Measurements from ENCODE around the gene INKA1.

The INKA1 gene

GRCh38 chr3:49763981-49764380, 39.1 kb upstream of the INKA1 start:
- H4K8ac ChIP-seq (ENCODE audit: low read depth, low read length): no peak overlapping the region
- no peak overlapping the region for H3K4me3 ChIP-seq (ENCODE audit: low read length)
- H2BK120ac ChIP-seq (ENCODE audit: low read depth, low read length): no peak overlapping the region
- H2BK15ac ChIP-seq (replicated peaks; ENCODE audit: low read depth): no peak overlapping the region
- no peak overlapping the region for H3K18ac ChIP-seq (ENCODE audit: low read length)
- H2BK5ac ChIP-seq (ENCODE audit: low read length): no peak overlapping the region
- no peaks in the 10 kb centered on the region for H3K27me3 ChIP-seq (ENCODE audit: insufficient read depth, low read length, poor library complexity)
- H3K4ac ChIP-seq (ENCODE audit: low read depth, low read length): no peak overlapping the region
- peaks cover 7% of the 10 kb centered on the region for H3K79me2 ChIP-seq (ENCODE audit: control insufficient read depth, insufficient read depth, low read length)
- H3K27ac ChIP-seq (ENCODE audit: low read depth, low read length): no peak overlapping the region
- no peaks in the 10 kb centered on the region for H3K4me1 ChIP-seq (ENCODE audit: control insufficient read depth, low read depth, low read length)
- no peak overlapping the region for H3K9ac ChIP-seq (ENCODE audit: low read length)
- H2AK5ac ChIP-seq (ENCODE audit: low read length): no peak overlapping the region
- no peak overlapping the region for H3K4me2 ChIP-seq (ENCODE audit: low read length)
- H3K36me3 ChIP-seq (ENCODE audit: control insufficient read depth, insufficient read depth, low read length): no peaks in the 10 kb centered on the region
- H3K23ac ChIP-seq (ENCODE audit: low read length): no peak overlapping the region
- peaks cover 5% of the 10 kb centered on the region for H3K79me1 ChIP-seq (ENCODE audit: low read length)
- no CpG with 5 or more reads among the region's 4 CpGs for WGBS (ENCODE audit: extremely low coverage, insufficient coverage, low lambda C conversion rate)
- H3K56ac ChIP-seq (ENCODE audit: low read length): no peak overlapping the region
- DNase-seq: no peak
- no peak overlapping the region for H4K5ac ChIP-seq (ENCODE audit: low read length)

- WGBS (ENCODE audit: extremely low coverage, insufficient coverage, low lambda C conversion rate): no CpG with 5 or more reads among the region's 3 CpGs
- Histone ChIP-seq H3K36me3 (ENCODE audit: control insufficient read depth, insufficient read depth, low read length) (no peaks in the 10 kb centered on the region), H3K18ac (ENCODE audit: low read length) (no peak overlapping the region)
These were observed 33.7 kb upstream of the INKA1 start for GRCh38 chr3:49769286-49769915.

GRCh38 chr3:49769926-49770325, 33.1 kb upstream of the INKA1 start:
- Histone ChIP-seq H3K23ac (ENCODE audit: low read length) (no peak overlapping the region), H2BK120ac (ENCODE audit: low read depth, low read length) (no peak overlapping the region), H3K36me3 (ENCODE audit: control insufficient read depth, insufficient read depth, low read length) (no peaks in the 10 kb centered on the region), H4K5ac (ENCODE audit: low read length) (no peak overlapping the region), H3K56ac (ENCODE audit: low read length) (no peak overlapping the region), H3K27me3 (ENCODE audit: insufficient read depth, low read length, poor library complexity) (no peaks in the 10 kb centered on the region), H3K79me2 (ENCODE audit: control insufficient read depth, insufficient read depth, low read length) (peaks cover 12% of the 10 kb centered on the region), H3K79me1 (ENCODE audit: low read length) (peaks cover 4% of the 10 kb centered on the region), H3K4me1 (ENCODE audit: control insufficient read depth, low read depth, low read length) (no peaks in the 10 kb centered on the region), H3K4me3 (ENCODE audit: low read length) (no peak overlapping the region), H2BK15ac (replicated peaks; ENCODE audit: low read depth) (no peak overlapping the region), H3K4ac (ENCODE audit: low read depth, low read length) (no peak overlapping the region), H2AK5ac (ENCODE audit: low read length) (no peak overlapping the region), H3K18ac (ENCODE audit: low read length) (no peak overlapping the region), H3K27ac (ENCODE audit: low read depth, low read length) (no peak overlapping the region), H4K8ac (ENCODE audit: low read depth, low read length) (no peak overlapping the region), H3K4me2 (ENCODE audit: low read length) (no peak overlapping the region), H2BK5ac (ENCODE audit: low read length) (no peak overlapping the region), H3K9ac (ENCODE audit: low read length) (no peak overlapping the region)
- DNase-seq: no peak

More at GRCh38 chr3:49769286-49769915, 33.7 kb upstream of the INKA1 start:
- Histone ChIP-seq H3K23ac (ENCODE audit: low read length) (no peak overlapping the region), H4K5ac (ENCODE audit: low read length) (no peak overlapping the region), H3K4me1 (ENCODE audit: control insufficient read depth, low read depth, low read length) (no peaks in the 10 kb centered on the region), H3K4me3 (ENCODE audit: low read length) (no peak overlapping the region), H2BK5ac (ENCODE audit: low read length) (no peak overlapping the region), H2AK5ac (ENCODE audit: low read length) (no peak overlapping the region), H3K9ac (ENCODE audit: low read length) (no peak overlapping the region), H3K79me1 (ENCODE audit: low read length) (peaks cover 4% of the 10 kb centered on the region), H2BK15ac (replicated peaks; ENCODE audit: low read depth) (no peak overlapping the region), H3K4me2 (ENCODE audit: low read length) (no peak overlapping the region), H3K27ac (ENCODE audit: low read depth, low read length) (no peak overlapping the region), H3K27me3 (ENCODE audit: insufficient read depth, low read length, poor library complexity) (no peaks in the 10 kb centered on the region), H2BK120ac (ENCODE audit: low read depth, low read length) (no peak overlapping the region), H3K79me2 (ENCODE audit: control insufficient read depth, insufficient read depth, low read length) (peaks cover 14% of the 10 kb centered on the region), H4K8ac (ENCODE audit: low read depth, low read length) (no peak overlapping the region), H3K56ac (ENCODE audit: low read length) (no peak overlapping the region), H3K4ac (ENCODE audit: low read depth, low read length) (no peak overlapping the region)
- no peak for DNase-seq

GRCh38 chr3:49771340-49771938, 31.6 kb upstream of the INKA1 start:
- H3K4me1 ChIP-seq (ENCODE audit: control insufficient read depth, low read depth, low read length): no peaks in the 10 kb centered on the region
- H3K56ac ChIP-seq (ENCODE audit: low read length): no peak overlapping the region
- no peak overlapping the region for H2AK5ac ChIP-seq (ENCODE audit: low read length)
- no peak overlapping the region for H3K9ac ChIP-seq (ENCODE audit: low read length)
- no CpG with 5 or more reads among the region's 1 CpG for WGBS (ENCODE audit: extremely low coverage, insufficient coverage, low lambda C conversion rate)
- peaks cover 9% of the 10 kb centered on the region for H3K79me1 ChIP-seq (ENCODE audit: low read length)
- no peak for DNase-seq
- no peak overlapping the region for H2BK5ac ChIP-seq (ENCODE audit: low read length)
- no peak overlapping the region for H2BK15ac ChIP-seq (replicated peaks; ENCODE audit: low read depth)
- H4K5ac ChIP-seq (ENCODE audit: low read length): no peak overlapping the region
- no peak overlapping the region for H3K4me2 ChIP-seq (ENCODE audit: low read length)
- H3K18ac ChIP-seq (ENCODE audit: low read length): no peak overlapping the region
- H3K27me3 ChIP-seq (ENCODE audit: insufficient read depth, low read length, poor library complexity): no peaks in the 10 kb centered on the region
- peaks cover 17% of the 10 kb centered on the region for H3K79me2 ChIP-seq (ENCODE audit: control insufficient read depth, insufficient read depth, low read length)
- no peak overlapping the region for H3K23ac ChIP-seq (ENCODE audit: low read length)
- no peaks in the 10 kb centered on the region for H3K36me3 ChIP-seq (ENCODE audit: control insufficient read depth, insufficient read depth, low read length)
- H4K8ac ChIP-seq (ENCODE audit: low read depth, low read length): no peak overlapping the region
- no peak overlapping the region for H3K4me3 ChIP-seq (ENCODE audit: low read length)
- no peak overlapping the region for H3K27ac ChIP-seq (ENCODE audit: low read depth, low read length)
- no peak overlapping the region for H2BK120ac ChIP-seq (ENCODE audit: low read depth, low read length)
- no peak overlapping the region for H3K4ac ChIP-seq (ENCODE audit: low read depth, low read length)

- H3K79me1 ChIP-seq (ENCODE audit: low read length): peaks cover 9% of the 10 kb centered on the region
- H3K9ac ChIP-seq (ENCODE audit: low read length): no peak overlapping the region
- no peak overlapping the region for H3K23ac ChIP-seq (ENCODE audit: low read length)
- no peak overlapping the region for H4K5ac ChIP-seq (ENCODE audit: low read length)
- no peak overlapping the region for H3K18ac ChIP-seq (ENCODE audit: low read length)
- no peak overlapping the region for H3K56ac ChIP-seq (ENCODE audit: low read length)
- no CpG with 5 or more reads among the region's 2 CpGs for WGBS (ENCODE audit: extremely low coverage, insufficient coverage, low lambda C conversion rate)
- H3K27ac ChIP-seq (ENCODE audit: low read depth, low read length): no peak overlapping the region
- H3K4me3 ChIP-seq (ENCODE audit: low read length): no peak overlapping the region
- H4K8ac ChIP-seq (ENCODE audit: low read depth, low read length): no peak overlapping the region
- no peaks in the 10 kb centered on the region for H3K27me3 ChIP-seq (ENCODE audit: insufficient read depth, low read length, poor library complexity)
- no peak overlapping the region for H2BK5ac ChIP-seq (ENCODE audit: low read length)
- no peak overlapping the region for H2BK120ac ChIP-seq (ENCODE audit: low read depth, low read length)
- H3K4ac ChIP-seq (ENCODE audit: low read depth, low read length): no peak overlapping the region
- peaks cover 19% of the 10 kb centered on the region for H3K79me2 ChIP-seq (ENCODE audit: control insufficient read depth, insufficient read depth, low read length)
- H2AK5ac ChIP-seq (ENCODE audit: low read length): no peak overlapping the region
- no peak overlapping the region for H2BK15ac ChIP-seq (replicated peaks; ENCODE audit: low read depth)
- H3K36me3 ChIP-seq (ENCODE audit: control insufficient read depth, insufficient read depth, low read length): no peaks in the 10 kb centered on the region
- H3K4me1 ChIP-seq (ENCODE audit: control insufficient read depth, low read depth, low read length): no peaks in the 10 kb centered on the region
- DNase-seq: no peak
- H3K4me2 ChIP-seq (ENCODE audit: low read length): no peak overlapping the region
These were observed 30.4 kb upstream of the INKA1 start for GRCh38 chr3:49772703-49773102.

GRCh38 chr3:49775538-49775937, 27.5 kb upstream of the INKA1 start:
- no peak overlapping the region for H3K4me2 ChIP-seq (ENCODE audit: low read length)
- no peak overlapping the region for H3K9ac ChIP-seq (ENCODE audit: low read length)
- no peak overlapping the region for H3K56ac ChIP-seq (ENCODE audit: low read length)
- H4K8ac ChIP-seq (ENCODE audit: low read depth, low read length): no peak overlapping the region
- H3K79me2 ChIP-seq (ENCODE audit: control insufficient read depth, insufficient read depth, low read length): peaks cover 32% of the 10 kb centered on the region
- no peak overlapping the region for H3K27ac ChIP-seq (ENCODE audit: low read depth, low read length)
- WGBS (ENCODE audit: extremely low coverage, insufficient coverage, low lambda C conversion rate): no CpG with 5 or more reads among the region's 3 CpGs
- H3K23ac ChIP-seq (ENCODE audit: low read length): no peak overlapping the region
- H3K27me3 ChIP-seq (ENCODE audit: insufficient read depth, low read length, poor library complexity): no peaks in the 10 kb centered on the region
- DNase-seq: no peak
- no peaks in the 10 kb centered on the region for H3K4me1 ChIP-seq (ENCODE audit: control insufficient read depth, low read depth, low read length)
- H2BK15ac ChIP-seq (replicated peaks; ENCODE audit: low read depth): no peak overlapping the region
- no peak overlapping the region for H2AK5ac ChIP-seq (ENCODE audit: low read length)
- H4K5ac ChIP-seq (ENCODE audit: low read length): no peak overlapping the region
- no peaks in the 10 kb centered on the region for H3K36me3 ChIP-seq (ENCODE audit: control insufficient read depth, insufficient read depth, low read length)
- no peak overlapping the region for H2BK5ac ChIP-seq (ENCODE audit: low read length)
- H3K18ac ChIP-seq (ENCODE audit: low read length): no peak overlapping the region
- H3K4ac ChIP-seq (ENCODE audit: low read depth, low read length): no peak overlapping the region
- peaks cover 12% of the 10 kb centered on the region for H3K79me1 ChIP-seq (ENCODE audit: low read length)
- no peak overlapping the region for H2BK120ac ChIP-seq (ENCODE audit: low read depth, low read length)
- no peak overlapping the region for H3K4me3 ChIP-seq (ENCODE audit: low read length)

Measured in mesendoderm (in vitro differentiated cells).